CD14-positive monocyte (primary cell): Measurements from ENCODE around the gene ZNRF1. TPM values are rescaled to one million over a fixed set of nuclear protein-coding genes. Genes with fewer than 3 reads are reported as not detected.
A peak's percentile ranks its signal among the peaks of the same experiment; 100 is the strongest.

Experiments
- DNase-seq, 3 donors: peaks; one replicate each; pipeline ENCODE4 v3.0.0-alpha.2; 2011 to 2022
- H2AFZ ChIP-seq: 2 replicates; pipeline ENCODE4 v1.6.0; 2012; ENCODE audit warnings: mild to moderate bottlenecking, low read depth, low read length, inconsistent platforms; ENCODE audit not compliant: insufficient read depth, poor library complexity, severe bottlenecking
- H3K27ac ChIP-seq, 2 donors: 1 replicate in 1 of 2; 2 replicates in 1 of 2; pipeline ENCODE4 v1.5.1; 2012 to 2013; ENCODE audit warnings: low read length in 2 of 2, control low read depth in 1 of 2, inconsistent platforms in 1 of 2, low read depth in 1 of 2, mild to moderate bottlenecking in 1 of 2
- H3K27me3 ChIP-seq, 2 donors: one replicate each; pipeline versions ENCODE4 v1.6.0 to v1.6.1; 2011 to 2013; ENCODE audit warnings: low read length in 2 of 2; ENCODE audit not compliant: control insufficient read depth in 2 of 2, insufficient read depth in 2 of 2
- H3K36me3 ChIP-seq, 2 donors: replicated peaks in 1 of 2; 1 replicate in 1 of 2; 2 replicates in 1 of 2; pipeline versions ENCODE4 v1.5.1 to v1.6.1; 2012 to 2013; ENCODE audit warnings: low read length in 2 of 2, control low read depth in 1 of 2, inconsistent platforms in 1 of 2, mild to moderate bottlenecking in 1 of 2; ENCODE audit not compliant: insufficient read depth in 2 of 2, control insufficient read depth in 1 of 2
- H3K4me1 ChIP-seq, 2 donors: 1 replicate in 1 of 2; 2 replicates in 1 of 2; pipeline versions ENCODE4 v1.5.1 to v1.6.1; 2012 to 2013; ENCODE audit warnings: low read length in 2 of 2, control low read depth in 1 of 2, inconsistent platforms in 1 of 2, mild to moderate bottlenecking in 1 of 2, moderate library complexity in 1 of 2; ENCODE audit not compliant: insufficient read depth in 2 of 2, control insufficient read depth in 1 of 2
- H3K4me2 ChIP-seq: replicated peaks from 2 replicates; pipeline ENCODE3; 2012; ENCODE audit warnings: low read length, moderate library complexity, mild to moderate bottlenecking; ENCODE audit not compliant: poor library complexity, severe bottlenecking; ENCODE audit errors: extremely low read depth
- H3K4me3 ChIP-seq, 3 experiments: fragments of 200-600 bp in 1 of 3; sonication (generic) in 1 of 3; replicated peaks in 1 of 3; 1 replicate in 2 of 3; 2 replicates in 1 of 3; pipeline ENCODE4 v1.5.1; 2011 to 2013; ENCODE audit warnings: low read length in 3 of 3, mild to moderate bottlenecking in 3 of 3, control low read depth in 2 of 3, low read depth in 2 of 3, inconsistent platforms in 1 of 3, moderate library complexity in 1 of 3
- H3K79me2 ChIP-seq: 2 replicates; pipeline ENCODE4 v1.6.0; 2012; ENCODE audit warnings: mild to moderate bottlenecking, control low read depth, inconsistent platforms, low read length, moderate library complexity; ENCODE audit not compliant: insufficient read depth
- H3K9ac ChIP-seq: 2 replicates; pipeline ENCODE4 v1.6.0; 2017; ENCODE audit warnings: low read length, mild to moderate bottlenecking; ENCODE audit not compliant: insufficient read depth, poor library complexity, severe bottlenecking
- H3K9me3 ChIP-seq, 2 donors: replicated peaks in 1 of 2; 1 replicate in 1 of 2; 2 replicates in 1 of 2; pipeline versions ENCODE4 v1.5.1 to v1.6.1; 2012 to 2013; ENCODE audit warnings: low read length in 2 of 2, control low read depth in 1 of 2; ENCODE audit not compliant: control insufficient read depth in 1 of 2, insufficient read depth in 1 of 2
- H4K20me1 ChIP-seq: 2 replicates; pipeline ENCODE4 v1.6.0; 2012; ENCODE audit warnings: mild to moderate bottlenecking, low read length, control low read depth, moderate library complexity; ENCODE audit not compliant: insufficient read depth
- H3K27ac Mint-ChIP-seq, 7 donors: one replicate each; pipeline ENCODE4 v1.8.0; 2020; ENCODE audit warnings: mild to moderate bottlenecking in 7 of 7, mixed read lengths in 7 of 7, moderate library complexity in 6 of 7, inconsistent platforms in 2 of 7
- H3K27me3 Mint-ChIP-seq, 3 donors: one replicate each; pipeline ENCODE4 v1.8.0; 2021 to 2022; ENCODE audit warnings: low read depth in 3 of 3, mild to moderate bottlenecking in 3 of 3, mixed read lengths in 3 of 3, moderate library complexity in 3 of 3, inconsistent platforms in 1 of 3
- H3K36me3 Mint-ChIP-seq, 2 donors: one replicate each; pipeline ENCODE4 v1.8.0; 2020; ENCODE audit warnings: mixed read lengths in 2 of 2, inconsistent platforms in 1 of 2, mild to moderate bottlenecking in 1 of 2
- H3K4me1 Mint-ChIP-seq: one replicate; pipeline ENCODE4 v1.8.0; 2020; ENCODE audit warnings: mild to moderate bottlenecking, mixed read lengths
- H3K4me3 Mint-ChIP-seq, 2 donors: one replicate each; pipeline ENCODE4 v1.8.0; 2020; ENCODE audit warnings: mild to moderate bottlenecking in 2 of 2, mixed read lengths in 2 of 2, moderate library complexity in 1 of 2
- H3K9me3 Mint-ChIP-seq, 7 donors: one replicate each; pipeline ENCODE4 v1.8.0; 2020 to 2022; ENCODE audit warnings: mixed read lengths in 7 of 7, mild to moderate bottlenecking in 6 of 7, moderate library complexity in 6 of 7, inconsistent platforms in 2 of 7
- WGBS: methylation state at CpG from one replicate; pipeline ENCODE4 v1.1.5; 2013; ENCODE audit warnings: missing lambda C conversion rate; ENCODE audit not compliant: insufficient coverage; 5-methylcytosine and 5-hydroxymethylcytosine counted together
- intact Hi-C, 2 donors: fragments of 100-400 bp; cut with micrococcal nuclease; formaldehyde crosslinking; loops; one replicate each; pipeline versions ENCODE4 v1.15.0 to v1.15.1; 2023
- polyA plus RNA-seq, 3 donors: library from polyadenylated mRNA; depleted of rRNA in 1 of 3; unstranded in 2 of 3; stranded (reverse) in 1 of 3; fragments of 300-500 nt in 2 of 3; fragments of >200 nt in 1 of 3; fragmentation: Illumina TruSeq in 2 of 3; gene quantifications; 1 replicate in 2 of 3; 2 replicates in 1 of 3; pipeline ENCODE4 v1.2.3, GENCODE V29; 2012 to 2021
- TF ChIP-seq, protein P1 (sequence below): fragments of 200-600 bp; IDR thresholded peaks from one replicate; pipeline ENCODE4 v1.8.0; 2022; ENCODE audit warnings: antibody characterized with exemption, mild to moderate bottlenecking

ZNRF1 gene
- polyA plus RNA-seq, 3 donors: 1.9 to 5.3 (median 4.3) TPM

DNA sequence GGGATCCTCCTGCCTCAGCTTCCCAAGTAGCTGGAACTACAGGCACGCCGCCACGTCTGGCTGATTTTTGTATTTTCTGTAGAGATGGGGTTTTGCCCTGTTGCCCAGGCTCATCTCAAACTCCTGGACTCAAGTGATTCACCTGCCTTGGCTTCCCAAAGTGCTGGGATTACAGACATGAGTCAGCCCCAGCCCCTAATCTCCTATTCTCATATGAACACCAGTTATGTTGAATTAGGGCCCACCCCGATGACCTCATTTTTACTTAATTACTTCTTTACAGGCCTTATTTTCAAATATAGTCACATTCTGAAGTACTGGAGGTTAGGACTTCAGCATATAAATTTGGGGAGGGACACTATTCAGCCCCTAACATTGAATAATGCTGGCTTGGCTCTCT, 49.2 kb downstream of the ZNRF1 start:
- H3K4me1 Mint-ChIP-seq: peaks cover 14% of the 10 kb centered on the region
- intact Hi-C loops: no loop called here
- Histone ChIP-seq H3K27me3 (no peaks in the 10 kb centered on the region), H3K79me2 (peaks cover 84% of the 10 kb centered on the region), H3K4me2 (no peak overlapping the region), H3K36me3 (no peaks in the 10 kb centered on the region), H4K20me1 (no peaks in the 10 kb centered on the region), H3K9me3 (no peaks in the 10 kb centered on the region), H3K27ac (no peak overlapping the region), H2AFZ (no peak overlapping the region), H3K4me3 (no peak overlapping the region), H3K4me1 (peaks cover 4 to 6% of the 10 kb centered on the region in 2 donors), H3K9ac (no peak overlapping the region)
- H3K36me3 Mint-ChIP-seq: peaks cover 1 to 3% of the 10 kb centered on the region in 2 donors
- peaks cover 0 to 14% (median 2%) of the 10 kb centered on the region in 7 donors for H3K9me3 Mint-ChIP-seq
- DNase-seq: no peak
- no peak overlapping the region for H3K4me3 Mint-ChIP-seq
- TF ChIP-seq, protein P1, sequence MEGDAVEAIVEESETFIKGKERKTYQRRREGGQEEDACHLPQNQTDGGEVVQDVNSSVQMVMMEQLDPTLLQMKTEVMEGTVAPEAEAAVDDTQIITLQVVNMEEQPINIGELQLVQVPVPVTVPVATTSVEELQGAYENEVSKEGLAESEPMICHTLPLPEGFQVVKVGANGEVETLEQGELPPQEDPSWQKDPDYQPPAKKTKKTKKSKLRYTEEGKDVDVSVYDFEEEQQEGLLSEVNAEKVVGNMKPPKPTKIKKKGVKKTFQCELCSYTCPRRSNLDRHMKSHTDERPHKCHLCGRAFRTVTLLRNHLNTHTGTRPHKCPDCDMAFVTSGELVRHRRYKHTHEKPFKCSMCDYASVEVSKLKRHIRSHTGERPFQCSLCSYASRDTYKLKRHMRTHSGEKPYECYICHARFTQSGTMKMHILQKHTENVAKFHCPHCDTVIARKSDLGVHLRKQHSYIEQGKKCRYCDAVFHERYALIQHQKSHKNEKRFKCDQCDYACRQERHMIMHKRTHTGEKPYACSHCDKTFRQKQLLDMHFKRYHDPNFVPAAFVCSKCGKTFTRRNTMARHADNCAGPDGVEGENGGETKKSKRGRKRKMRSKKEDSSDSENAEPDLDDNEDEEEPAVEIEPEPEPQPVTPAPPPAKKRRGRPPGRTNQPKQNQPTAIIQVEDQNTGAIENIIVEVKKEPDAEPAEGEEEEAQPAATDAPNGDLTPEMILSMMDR: no peak
- H3K27ac Mint-ChIP-seq: peak overlapping the region in 1 of 7 donors; percentile 17
- no CpG with 5 or more reads among the region's 4 CpGs for WGBS
- H3K27me3 Mint-ChIP-seq: peaks cover 0 to 2% (median 1%) of the 10 kb centered on the region in 3 donors

DNA sequence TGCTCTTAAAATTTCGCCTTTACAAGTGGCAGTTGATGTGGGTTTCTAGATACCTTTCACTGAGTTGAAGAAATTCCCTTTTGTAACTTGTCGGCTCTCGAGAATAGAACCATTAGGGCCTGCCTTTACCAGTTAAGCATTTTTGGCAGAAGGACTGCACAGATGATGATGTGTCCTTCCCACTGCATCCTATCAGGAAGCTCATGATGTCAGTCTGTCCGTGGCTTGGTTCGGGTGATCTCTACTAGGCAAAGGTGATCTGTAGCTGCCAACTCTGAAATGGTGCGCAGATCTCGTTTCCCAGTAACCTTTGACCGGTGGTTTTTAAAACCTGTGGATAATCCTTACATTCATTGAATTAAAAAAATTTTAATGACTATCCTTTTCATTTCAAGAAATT, 49.7 kb downstream of the ZNRF1 start:
- H3K4me1 ChIP-seq: peaks cover 0 to 1% of the 10 kb centered on the region in 2 donors
- H3K4me2 ChIP-seq: no peak overlapping the region
- TF ChIP-seq, protein P1: no peak
- intact Hi-C loops: no loop called here
- H3K27ac ChIP-seq: no peak overlapping the region
- peaks cover 80% of the 10 kb centered on the region for H3K79me2 ChIP-seq
- Mint-ChIP-seq H3K36me3 (peaks cover 1 to 3% of the 10 kb centered on the region in 2 donors), H3K4me1 (peaks cover 10% of the 10 kb centered on the region), H3K27ac (no peak overlapping the region), H3K9me3 (peaks cover 0 to 14% (median 2%) of the 10 kb centered on the region in 7 donors), H3K27me3 (peaks cover 0 to 2% (median 1%) of the 10 kb centered on the region in 3 donors), H3K4me3 (no peak overlapping the region)
- H4K20me1 ChIP-seq: no peaks in the 10 kb centered on the region
- no peaks in the 10 kb centered on the region for H3K36me3 ChIP-seq
- no peaks in the 10 kb centered on the region for H3K27me3 ChIP-seq
- WGBS: 56% methylated on average over 5 of the region's 8 CpGs
- H3K4me3 ChIP-seq: no peak overlapping the region
- DNase-seq: no peak
- no peak overlapping the region for H3K9ac ChIP-seq
- H3K9me3 ChIP-seq: no peaks in the 10 kb centered on the region
- H2AFZ ChIP-seq: no peak overlapping the region
